K562 (cell line): Measurements from ENCODE around the gene PPP1R14C. TPM values are rescaled to one million over a fixed set of nuclear protein-coding genes. Genes with fewer than 3 reads are reported as not detected.

Experiments used
- ATAC-seq: fragments of 200-7000 bp; cut with Tn5 transposase; 3 replicates; pipeline ENCODE4 v1.9.1; 2020; ENCODE audit warnings: moderate library complexity
- BruUV-seq: library from RNA; stranded (reverse); fragments of 400-500 nt; replicated peaks from 2 replicates; lab custom pipeline; 2021; lab: Mats Ljungman, UMichigan
- CTCF ChIA-PET: fragments of 300-600 bp; formaldehyde crosslinking; extraction: SDS; loops from one replicate; lab custom pipeline; 2021; ENCODE audit warnings: low intra/inter-chr PET ratio; lab: Yijun Ruan, JAX
- POLR2A ChIA-PET: fragments of 300-600, 350-650 bp; sonication (Branson Sonifier 250); formaldehyde crosslinking; extraction: SDS; loops from one replicate; lab custom pipeline; 2021; ENCODE audit warnings: antibody characterized with exemption, inconsistent platforms; lab: Yijun Ruan, JAX
- DNase-seq, 4 experiments: peaks; one replicate each; pipeline versions ENCODE4 v3.0.0 to v3.0.0-alpha.2; 2011 to 2018; ENCODE audit warnings: low spot score in 3 of 4, mixed read lengths in 3 of 4; ENCODE audit errors: extremely low read depth in 1 of 4
- FAIRE-seq: peaks from 2 replicates; lab custom pipeline; 2011; peaks lifted over from hg19 to GRCh38; lab: Jason Lieb, UNC
- H2AFZ ChIP-seq: 2 replicates; pipeline ENCODE4 v1.6.0; 2011; ENCODE audit warnings: low read depth, low read length, control low read depth, inconsistent platforms
- H3K27ac ChIP-seq: fragments of 200-600 bp; 3 replicates; pipeline ENCODE4 v1.8.0; 2011; ENCODE audit warnings: low read depth, mild to moderate bottlenecking, control low read depth, inconsistent platforms, low read length, moderate library complexity, mixed read lengths; ENCODE audit errors: extremely low read depth
- H3K27me3 ChIP-seq, 2 experiments: fragments of 300-600 bp in 1 of 2; 2 replicates in 1 of 2; 3 replicates in 1 of 2; pipeline versions ENCODE4 v1.6.0 to v1.8.0; 2011; ENCODE audit warnings: inconsistent platforms in 2 of 2, low read length in 2 of 2, mild to moderate bottlenecking in 1 of 2, mixed read lengths in 1 of 2, moderate library complexity in 1 of 2; ENCODE audit not compliant: control insufficient read depth in 2 of 2, insufficient read depth in 2 of 2
- H3K36me3 ChIP-seq: fragments of 300-600 bp; 3 replicates; pipeline ENCODE4 v1.8.0; 2011; ENCODE audit warnings: mild to moderate bottlenecking, low read length, inconsistent platforms; ENCODE audit not compliant: control insufficient read depth, insufficient read depth
- H3K4me1 ChIP-seq, 2 experiments: fragments of 200-600 bp in 1 of 2; replicated peaks in 1 of 2; 2 replicates in 1 of 2; 3 replicates in 1 of 2; pipeline versions ENCODE4 v1.5.1 to v1.8.0; 2011; ENCODE audit warnings: inconsistent platforms in 2 of 2, low read length in 2 of 2, mild to moderate bottlenecking in 1 of 2, mixed read lengths in 1 of 2, moderate library complexity in 1 of 2; ENCODE audit not compliant: control insufficient read depth in 2 of 2, insufficient read depth in 2 of 2
- H3K4me2 ChIP-seq: 2 replicates; pipeline ENCODE4 v1.6.1; 2011; ENCODE audit warnings: low read length, control low read depth, inconsistent platforms, mixed read lengths; ENCODE audit not compliant: insufficient read depth
- H3K4me3 ChIP-seq: fragments of 200-600 bp; sonication (generic), shearing (Covaris generic); 2 replicates; pipeline ENCODE4 v1.5.1; 2016; ENCODE audit warnings: control low read depth, inconsistent platforms
- H3K79me2 ChIP-seq: fragments of 200-600 bp; 3 replicates; pipeline ENCODE4 v1.8.0; 2011; ENCODE audit warnings: low read length, inconsistent platforms; ENCODE audit not compliant: control insufficient read depth, insufficient read depth
- H3K9ac ChIP-seq, 2 experiments: 2 replicates each; pipeline versions ENCODE4 v1.6.0 to v1.6.1; 2011; ENCODE audit warnings: low read depth in 2 of 2, low read length in 2 of 2, control low read depth in 1 of 2, inconsistent platforms in 1 of 2, mild to moderate bottlenecking in 1 of 2, mixed read lengths in 1 of 2; ENCODE audit not compliant: insufficient read depth in 1 of 2
- H3K9me1 ChIP-seq: one replicate; pipeline ENCODE4 v1.6.0; 2011; ENCODE audit warnings: inconsistent platforms, mild to moderate bottlenecking, low read length, moderate library complexity; ENCODE audit not compliant: control insufficient read depth, insufficient read depth
- H3K9me3 ChIP-seq: replicated peaks from 2 replicates; pipeline ENCODE4 v1.5.1; 2011; ENCODE audit warnings: low read depth, low read length, inconsistent platforms; ENCODE audit not compliant: control insufficient read depth, insufficient read depth
- H4K20me1 ChIP-seq: replicated peaks from 2 replicates; pipeline ENCODE4 v1.6.1; 2011; ENCODE audit warnings: low read length, inconsistent platforms, mixed read lengths; ENCODE audit not compliant: control insufficient read depth, insufficient read depth
- ARID2 ChIP-seq: fragments of 450-650 bp; IDR thresholded peaks from 2 replicates; pipeline ENCODE4 v1.6.1; 2017; ENCODE audit warnings: antibody characterized with exemption, mild to moderate bottlenecking
- CEBPB ChIP-seq: fragments of 450-650 bp; IDR thresholded peaks from 2 replicates; pipeline ENCODE4 v1.6.1; 2016; ENCODE audit warnings: missing genetic modification characterization, missing compliant biosample characterization
- CHAMP1 ChIP-seq: fragments of 450-650 bp; IDR thresholded peaks from 2 replicates; pipeline ENCODE4 v1.6.1; 2016; ENCODE audit warnings: mild to moderate bottlenecking
- CREB1 ChIP-seq, 2 experiments: sonication (generic) in 1 of 2; formaldehyde crosslinking in 1 of 2; IDR thresholded peaks; 2 replicates each; pipeline versions ENCODE4 v1.6.1 to v1.8.0; 2012 to 2022; ENCODE audit warnings: inconsistent platforms in 1 of 2, mild to moderate bottlenecking in 1 of 2, missing genetic modification reagents in 1 of 2, moderate library complexity in 1 of 2
- CREB3 ChIP-seq: fragments of 450-650 bp; conservative IDR thresholded peaks from 2 replicates; pipeline ENCODE4 v1.6.1; 2016; ENCODE audit warnings: missing genetic modification characterization, low read depth, mild to moderate bottlenecking, missing compliant biosample characterization, moderate library complexity
- ELF4 ChIP-seq: fragments of 450-650 bp; formaldehyde crosslinking; IDR thresholded peaks from 2 replicates; pipeline ENCODE4 v1.4.0; 2022; ENCODE audit warnings: missing genetic modification characterization
- ETV1 ChIP-seq: fragments of 450-650 bp; conservative IDR thresholded peaks from 2 replicates; pipeline ENCODE4 v1.6.1; 2016; ENCODE audit warnings: missing genetic modification characterization, control low read depth, low read depth, missing compliant biosample characterization
- FOXM1 ChIP-seq, 2 experiments: fragments of 450-650 bp in 1 of 2; sonication (generic) in 1 of 2; formaldehyde crosslinking in 1 of 2; IDR thresholded peaks; 2 replicates each; pipeline versions ENCODE4 v1.6.1 to v1.9.0; 2017 to 2022; ENCODE audit warnings: low read depth in 2 of 2, mild to moderate bottlenecking in 2 of 2, missing genetic modification reagents in 1 of 2, moderate library complexity in 1 of 2
- GABPB2 ChIP-seq: fragments of 250-450 bp; sonication (Bioruptor Pico); conservative IDR thresholded peaks from 2 replicates; pipeline ENCODE4 v1.5.1; 2021; ENCODE audit warnings: mild to moderate bottlenecking
- KAT8 ChIP-seq: fragments of 450-650 bp; IDR thresholded peaks from 2 replicates; pipeline ENCODE4 v1.6.1; 2016; ENCODE audit warnings: low read depth, mild to moderate bottlenecking
- MYC ChIP-seq, 2 experiments: fragments of 250-450 bp in 1 of 2; sonication (Bioruptor Pico) in 1 of 2; IDR thresholded peaks; 2 replicates each; pipeline versions ENCODE4 v1.5.1 to v1.6.1; 2012 to 2021; ENCODE audit warnings: low read depth in 2 of 2, borderline replicate concordance in 1 of 2, improper control_type of control experiment in 1 of 2, low read length in 1 of 2, mild to moderate bottlenecking in 1 of 2, moderate library complexity in 1 of 2
- MYNN ChIP-seq, 2 experiments: sonication (generic); formaldehyde crosslinking in 1 of 2; IDR thresholded peaks; 2 replicates each; pipeline versions ENCODE4 v1.5.0 to v1.6.1; 2016 to 2020; ENCODE audit warnings: antibody characterized with exemption in 1 of 2, missing genetic modification reagents in 1 of 2
- PHB2 ChIP-seq: fragments of 450-650 bp; IDR thresholded peaks from 2 replicates; pipeline ENCODE4 v1.6.1; 2017; ENCODE audit warnings: low read depth
- RBM25 ChIP-seq: fragments of 200-400 bp; formaldehyde crosslinking; IDR thresholded peaks from 2 replicates; pipeline ENCODE4 v1.6.1; 2018; ENCODE audit warnings: low read length, low read depth, moderate library complexity; ENCODE audit not compliant: severe bottlenecking
- RCOR1 ChIP-seq, 2 experiments: IDR thresholded peaks; 2 replicates each; pipeline ENCODE4 v1.6.1; 2012; ENCODE audit warnings: low read depth in 2 of 2, low read length in 2 of 2, borderline replicate concordance in 1 of 2, improper control_type of control experiment in 1 of 2
- TBP ChIP-seq: optimal IDR thresholded peaks from 2 replicates; pipeline ENCODE3; 2011; ENCODE audit warnings: low read depth, low read length, improper control_type of control experiment
- WGBS: fragments of 100-300 bp; shearing (Covaris generic); methylation state at CpG from one replicate; pipeline ENCODE4 v1.1.6; 2016; ENCODE audit warnings: low coverage, mixed read lengths; ENCODE audit not compliant: insufficient coverage; ENCODE audit errors: missing lambda C conversion rate; 5-methylcytosine and 5-hydroxymethylcytosine counted together
- in situ Hi-C: fragments of 300-500 bp; cut with MboI; formaldehyde crosslinking; loops from 4 replicates; pipeline ENCODE4 v1.15.0; 2018; ENCODE audit warnings: inconsistent platforms, mixed read lengths
- intact Hi-C: fragments of 100-400 bp; cut with micrococcal nuclease; formaldehyde crosslinking; loops from 2 replicates; pipeline ENCODE4 v1.14.2; 2022
- polyA plus RNA-seq, 8 experiments: library from polyadenylated mRNA; depleted of rRNA in 4 of 8; stranded (reverse) in 5 of 8; unstranded in 3 of 8; fragments of >200 nt; fragmentation: Nextera tagmentation in 2 of 8; fragmentation: Illumina TruSeq in 1 of 8; extraction: Ambion mirVana in 2 of 8; extraction: Trizol in 1 of 8; gene quantifications; 2 replicates each; pipeline versions ENCODE4 v1.2.1 to v1.2.3, GENCODE V29; 2011 to 2014; ENCODE audit warnings: inconsistent platforms in 1 of 8, missing spikeins in 1 of 8
- total RNA-seq, 7 experiments: library from RNA; depleted of rRNA in 6 of 7; stranded (reverse); fragments of >200 nt in 6 of 7; fragmentation: Illumina TruSeq in 2 of 7; extraction: Trizol in 2 of 7; gene quantifications; 2 replicates each; pipeline versions ENCODE4 v1.2.1 to v1.2.3, GENCODE V29; 2011 to 2021; ENCODE audit warnings: low replicate concordance in 1 of 7

PPP1R14C gene
- total and polyA plus RNA-seq, 9 of the 15 experiments (the other 6 are each of a cell fraction or from before 2014, with no cell fraction given): 4.5 to 16.6 (median 11.9) TPM

- no peaks in the 10 kb centered on the region for H4K20me1 ChIP-seq
- H2AFZ ChIP-seq: peak overlapping the region; percentile 57
- CTCF ChIA-PET: interaction anchor here (1.9 kb wide), 1 partner anchor 66 kb away, joined by 8 read pairs; no protein-coding TSS in a partner anchor
- no peaks in the 10 kb centered on the region for H3K9me3 ChIP-seq
- DNase-seq: no peak
- in situ Hi-C loops: no loop called here
- peak overlapping the region; percentile 44 for H3K4me2 ChIP-seq
- no peaks in the 10 kb centered on the region for H3K9me1 ChIP-seq
- H3K36me3 ChIP-seq: no peaks in the 10 kb centered on the region
- H3K4me3 ChIP-seq: no peak overlapping the region
- no peak for ATAC-seq
- peaks cover 47 to 73% of the 10 kb centered on the region in 2 experiments for H3K4me1 ChIP-seq
- H3K27me3 ChIP-seq: no peaks in the 10 kb centered on the region
- intact Hi-C loops: no loop called here
- POLR2A ChIA-PET: interaction anchor here (0.6 to 1.8 kb wide), 4 partner anchors 24 to 406 kb away, joined by 3 to 5 read pairs (median 4); no protein-coding TSS in a partner anchor
- 72% methylated on average over 6 of the region's 6 CpGs for WGBS
- H3K27ac ChIP-seq: peak overlapping the region; percentile 93; the same call in 2 of the 3 replicates
- peak overlapping the region; percentile 9 to 37; a peak in 2 of 4 replicates for H3K9ac ChIP-seq
- no peaks in the 10 kb centered on the region for H3K79me2 ChIP-seq
- FAIRE-seq: no peak
- no TSS peak for BruUV-seq
- 0 out of 2 replicates have a peak, but pooled peaks have one; percentile 35 for TF ChIP-seq MYNN (IDR thresholded peaks at IDR 0.05)
- no peak for TF ChIP-seq MYNN (CRISPR knock-in tag; IDR thresholded peaks at IDR 0.05)
- TF ChIP-seq RCOR1 (IDR thresholded peaks at IDR 0.05; ENCODE audit: borderline replicate concordance in 1 of 2, low read depth in 2 of 2, low read length in 2 of 2): no peak
- no peak for TF ChIP-seq CHAMP1
- TF ChIP-seq MYC (IDR thresholded peaks at IDR 0.05; ENCODE audit: low read depth, low read length): no peak
- 0 out of 2 replicates have a peak, but pooled peaks have one; percentile 56 for TF ChIP-seq MYC (CRISPR knock-in tag; IDR thresholded peaks at IDR 0.05; ENCODE audit: borderline replicate concordance, low read depth)
- peak; percentile 38; the same call in 1 of the 2 replicates for TF ChIP-seq FOXM1 (IDR thresholded peaks at IDR 0.05; ENCODE audit: low read depth)
- no peak for TF ChIP-seq FOXM1 (CRISPR knock-in tag; IDR thresholded peaks at IDR 0.05; ENCODE audit: low read depth)
- peak; percentile 4; the same call in 1 of the 2 replicates for TF ChIP-seq ELF4 (CRISPR knock-in tag)
- peak; percentile 42 for TF ChIP-seq RBM25
- no peak for TF ChIP-seq TBP
- 0 out of 2 replicates have a peak, but pooled peaks have one; percentile 47 for TF ChIP-seq CREB3 (tag)
- TF ChIP-seq CREB1 (IDR thresholded peaks at IDR 0.05): no peak
- TF ChIP-seq CREB1 (CRISPR knock-in tag; IDR thresholded peaks at IDR 0.05): 0 out of 2 replicates have a peak, but pooled peaks have one; percentile 7
- no peak for TF ChIP-seq KAT8
- TF ChIP-seq GABPB2: no peak
- TF ChIP-seq ARID2: no peak
- no peak for TF ChIP-seq ETV1 (tag)
- TF ChIP-seq CEBPB: peak; percentile 77
- TF ChIP-seq PHB2: no peak
These were observed 126.4 kb downstream of the PPP1R14C start for GRCh38 chr6:150269130-150269856.
